Uterus (tissue), 2 donors: Measurements from ENCODE around the gene A2M.

Experiments
- POLR2A ChIP-seq, 2 donors: fragments of 450-650 bp; IDR thresholded peaks; one replicate each; pipeline ENCODE4 v1.6.1; 2016; ENCODE audit warnings: antibody characterized with exemption in 2 of 2, mild to moderate bottlenecking in 1 of 2, moderate library complexity in 1 of 2
- TF ChIP-seq, protein P1 (sequence below), 4 experiments: fragments of 200-600 bp in 2 of 4; fragments of 450-650 bp in 2 of 4; sonication (generic) in 2 of 4; IDR thresholded peaks; one replicate each; pipeline ENCODE4 v1.5.1; 2016 to 2019; ENCODE audit warnings: antibody characterized with exemption in 4 of 4, mild to moderate bottlenecking in 2 of 4, moderate library complexity in 1 of 4

DNA sequence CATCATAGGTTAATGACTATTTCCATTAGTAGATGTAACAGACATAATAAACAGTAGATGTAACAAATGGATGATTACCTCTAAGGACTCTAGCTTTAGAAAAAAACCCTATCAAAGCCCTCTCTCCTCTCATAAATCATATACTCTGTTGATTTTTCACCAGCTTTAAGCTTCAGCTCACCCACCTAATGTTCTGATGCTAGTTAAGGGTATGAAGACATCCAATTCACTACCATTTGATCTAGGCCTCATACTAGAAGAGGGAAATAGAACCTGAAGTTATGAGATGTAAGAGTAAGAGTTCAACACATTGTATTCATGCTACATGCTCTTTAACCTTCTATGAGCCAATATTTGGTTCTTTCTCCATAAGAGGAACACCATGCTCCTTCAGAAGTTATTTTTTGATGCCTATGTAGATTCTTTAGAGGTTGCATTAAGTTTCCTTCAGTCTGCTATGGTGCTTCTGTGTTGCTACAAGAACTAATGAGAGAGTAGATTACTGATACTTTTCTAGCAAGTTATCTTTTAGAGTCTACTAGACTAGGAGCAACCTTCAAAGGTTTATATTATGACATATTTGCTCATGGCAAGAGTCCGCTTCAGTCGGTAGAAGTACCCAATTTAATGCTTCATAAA is 16.0 kb downstream of the A2M start:
- TF ChIP-seq, protein P1, sequence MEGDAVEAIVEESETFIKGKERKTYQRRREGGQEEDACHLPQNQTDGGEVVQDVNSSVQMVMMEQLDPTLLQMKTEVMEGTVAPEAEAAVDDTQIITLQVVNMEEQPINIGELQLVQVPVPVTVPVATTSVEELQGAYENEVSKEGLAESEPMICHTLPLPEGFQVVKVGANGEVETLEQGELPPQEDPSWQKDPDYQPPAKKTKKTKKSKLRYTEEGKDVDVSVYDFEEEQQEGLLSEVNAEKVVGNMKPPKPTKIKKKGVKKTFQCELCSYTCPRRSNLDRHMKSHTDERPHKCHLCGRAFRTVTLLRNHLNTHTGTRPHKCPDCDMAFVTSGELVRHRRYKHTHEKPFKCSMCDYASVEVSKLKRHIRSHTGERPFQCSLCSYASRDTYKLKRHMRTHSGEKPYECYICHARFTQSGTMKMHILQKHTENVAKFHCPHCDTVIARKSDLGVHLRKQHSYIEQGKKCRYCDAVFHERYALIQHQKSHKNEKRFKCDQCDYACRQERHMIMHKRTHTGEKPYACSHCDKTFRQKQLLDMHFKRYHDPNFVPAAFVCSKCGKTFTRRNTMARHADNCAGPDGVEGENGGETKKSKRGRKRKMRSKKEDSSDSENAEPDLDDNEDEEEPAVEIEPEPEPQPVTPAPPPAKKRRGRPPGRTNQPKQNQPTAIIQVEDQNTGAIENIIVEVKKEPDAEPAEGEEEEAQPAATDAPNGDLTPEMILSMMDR (IDR thresholded peaks at IDR 0.05): no peak
- TF ChIP-seq POLR2A (IDR thresholded peaks at IDR 0.05): no peak
